ENCODE data around the gene PGAM2.
"Not testable (repeated sequence)": the region's sequence is repeated elsewhere in the genome, so short reads cannot be mapped to it uniquely, and the experiment has no call there.

GRCh38 chr7:44029433-44029832 lies 35.9 kb downstream of the PGAM2 start:
- TF ChIP-seq CTCF (conservative IDR thresholded peaks at IDR 0.05 in 1 of 2, IDR thresholded peaks at IDR 0.05 in 1 of 2; ENCODE audit: extremely low read depth in 1 of 2, insufficient read depth in 1 of 2, low read depth in 1 of 2, low read length in 2 of 2); EZH2 (IDR thresholded peaks at IDR 0.05; ENCODE audit: borderline replicate concordance, low read length): not testable (repeated sequence)
